Lower leg skin (tissue), 4 donors: Measurements from ENCODE around the gene GEMIN8. TPM values are rescaled to one million over a fixed set of nuclear protein-coding genes. Genes with fewer than 3 reads are reported as not detected.

ENCODE experiments used
- DNase-seq, 2 donors: peaks; one replicate each; pipeline ENCODE4 v3.0.0-alpha.2; 2019; ENCODE audit warnings: low spot score in 2 of 2
- H3K4me3 ChIP-seq: fragments of 200-600 bp; sonication (generic); 2 replicates; pipeline ENCODE4 v1.5.1; 2017; ENCODE audit warnings: mild to moderate bottlenecking, low read depth; ENCODE audit not compliant: poor library complexity, severe bottlenecking
- POLR2A ChIP-seq, 2 donors: fragments of 450-650 bp; IDR thresholded peaks; one replicate each; pipeline ENCODE4 v1.6.1; 2016 to 2017; ENCODE audit warnings: antibody characterized with exemption in 2 of 2, mild to moderate bottlenecking in 1 of 2, moderate library complexity in 1 of 2
- WGBS, 2 donors: methylation state at CpG; one replicate each; pipeline ENCODE4 v1.1.5; 2018; 5-methylcytosine and 5-hydroxymethylcytosine counted together
- intact Hi-C: fragments of 100-400 bp; cut with DNase I; formaldehyde crosslinking; loops from one replicate; pipeline ENCODE4 v1.15.0; 2023; ENCODE audit warnings: low total_unique reads
- total RNA-seq, 4 donors: library from RNA; depleted of rRNA; stranded (reverse); fragments of >200 nt; gene quantifications; one replicate each; pipeline ENCODE4 v1.1.0, GENCODE V29; 2016
- TF ChIP-seq, protein P1 (sequence below), 3 donors: fragments of 450-650 bp; IDR thresholded peaks; one replicate each; pipeline ENCODE4 v1.5.1; 2016; ENCODE audit warnings: antibody characterized with exemption in 3 of 3, mild to moderate bottlenecking in 3 of 3, moderate library complexity in 2 of 3

The GEMIN8 gene
- total RNA-seq, 4 donors from 2014 or later, result 12.0 to 18.6 (median 16.3) TPM

- WGBS, 2 donors, result 77 to 80% methylated on average over 10 of the region's 10 CpGs
- intact Hi-C loops, result no loop called here
- H3K4me3 ChIP-seq, result no peak overlapping the region
- DNase-seq, result no peak
- TF ChIP-seq, protein P1, sequence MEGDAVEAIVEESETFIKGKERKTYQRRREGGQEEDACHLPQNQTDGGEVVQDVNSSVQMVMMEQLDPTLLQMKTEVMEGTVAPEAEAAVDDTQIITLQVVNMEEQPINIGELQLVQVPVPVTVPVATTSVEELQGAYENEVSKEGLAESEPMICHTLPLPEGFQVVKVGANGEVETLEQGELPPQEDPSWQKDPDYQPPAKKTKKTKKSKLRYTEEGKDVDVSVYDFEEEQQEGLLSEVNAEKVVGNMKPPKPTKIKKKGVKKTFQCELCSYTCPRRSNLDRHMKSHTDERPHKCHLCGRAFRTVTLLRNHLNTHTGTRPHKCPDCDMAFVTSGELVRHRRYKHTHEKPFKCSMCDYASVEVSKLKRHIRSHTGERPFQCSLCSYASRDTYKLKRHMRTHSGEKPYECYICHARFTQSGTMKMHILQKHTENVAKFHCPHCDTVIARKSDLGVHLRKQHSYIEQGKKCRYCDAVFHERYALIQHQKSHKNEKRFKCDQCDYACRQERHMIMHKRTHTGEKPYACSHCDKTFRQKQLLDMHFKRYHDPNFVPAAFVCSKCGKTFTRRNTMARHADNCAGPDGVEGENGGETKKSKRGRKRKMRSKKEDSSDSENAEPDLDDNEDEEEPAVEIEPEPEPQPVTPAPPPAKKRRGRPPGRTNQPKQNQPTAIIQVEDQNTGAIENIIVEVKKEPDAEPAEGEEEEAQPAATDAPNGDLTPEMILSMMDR (IDR thresholded peaks at IDR 0.05), result no peak
- no peak for TF ChIP-seq POLR2A (IDR thresholded peaks at IDR 0.05)
Observed at GRCh38 chrX:13966071-13966792, 63.5 kb downstream of the GEMIN8 start.

GRCh38 chrX:13965531-13965930 lies 64.2 kb downstream of the GEMIN8 start:
- 69 to 74% methylated on average over 6 of the region's 6 CpGs for WGBS, 2 donors
- no peak for TF ChIP-seq POLR2A (IDR thresholded peaks at IDR 0.05)
- TF ChIP-seq, protein P1 (IDR thresholded peaks at IDR 0.05), result no peak
- no peak overlapping the region for H3K4me3 ChIP-seq
- intact Hi-C loops, result no loop called here
- no peak for DNase-seq

DNA sequence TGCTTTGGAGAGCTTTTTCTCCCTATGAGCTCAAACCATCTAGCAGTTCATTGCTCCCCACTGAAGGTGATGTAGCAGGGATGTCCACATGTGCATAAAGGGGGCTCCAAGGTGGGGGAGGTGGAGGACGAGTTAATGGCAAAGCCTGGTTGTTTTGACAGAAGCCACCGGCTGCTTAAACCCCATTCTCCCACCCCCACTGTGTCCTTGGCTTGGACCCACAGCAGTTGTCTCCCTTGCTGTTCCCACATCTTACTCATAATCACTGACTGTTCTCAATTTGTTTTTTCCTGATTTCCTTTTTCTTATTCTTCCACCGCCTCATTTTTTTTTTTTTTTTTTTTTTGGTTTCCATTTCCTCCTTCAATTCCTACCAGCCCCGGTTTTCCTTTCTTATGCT lies 72.7 kb downstream of the GEMIN8 start:
- no peak for DNase-seq
- WGBS, 2 donors, result 57 to 79% methylated on average over 4 of the region's 4 CpGs
- intact Hi-C loops, result no loop called here
- TF ChIP-seq, protein P1 (IDR thresholded peaks at IDR 0.05), result no peak
- TF ChIP-seq POLR2A (IDR thresholded peaks at IDR 0.05), result no peak
- no peak overlapping the region for H3K4me3 ChIP-seq

Other genes with a start within 250 kb of the GEMIN8 start
- gene GPM6B, start 212.8 kb downstream of the GEMIN8 start, total RNA-seq, result 10 to 100 TPM in 2 of 4 donors, 1 to 10 TPM in 2; 4.6 to 22.8 (median 12.3) TPM